Kidney glomerular epithelial cell (primary cell): ENCODE measurements around the gene USP40.
"Not testable (repeated sequence)": the region's sequence is repeated elsewhere in the genome, so short reads cannot be mapped to it uniquely, and the experiment has no call there.

Experiments used
- DNase-seq: peaks from one replicate; lab custom pipeline; 2025; lab: John Stamatoyannopoulos, UW

The USP40 gene

GRCh38 chr2:233566141-233566956, at the start of gene USP40:
Gene USP40 (minus strand): TSS chr2:233566782. CDS start chr2:233565554, 1,228 bp downstream.
- DNase-seq = peak; percentile 89

- no peak for DNase-seq
Measured at GRCh38 chr2:233611284-233611683, 44.7 kb upstream of the USP40 start.

GRCh38 chr2:233605680-233606079, 39.1 kb upstream of the USP40 start:
- DNase-seq = no peak

GRCh38 chr2:233604826-233605225, 38.2 kb upstream of the USP40 start:
- no peak for DNase-seq

GRCh38 chr2:233603520-233603919, 36.9 kb upstream of the USP40 start:
- DNase-seq = no peak

- DNase-seq = no peak
Measured at GRCh38 chr2:233602076-233602475, 35.5 kb upstream of the USP40 start.

- DNase-seq = peak; percentile 73
Measured at GRCh38 chr2:233600386-233600785, 33.8 kb upstream of the USP40 start.

- DNase-seq = no peak
Measured at GRCh38 chr2:233598952-233599351, 32.4 kb upstream of the USP40 start.

GRCh38 chr2:233597522-233597921, 30.9 kb upstream of the USP40 start:
- DNase-seq = no peak

- no peak for DNase-seq
Measured at GRCh38 chr2:233593201-233593600, 26.6 kb upstream of the USP40 start.

GRCh38 chr2:233592706-233593105, 26.1 kb upstream of the USP40 start:
- not testable (repeated sequence) for DNase-seq

GRCh38 chr2:233588400-233588799, 21.8 kb upstream of the USP40 start:
- no peak for DNase-seq

GRCh38 chr2:233584210-233584609, 17.6 kb upstream of the USP40 start:
- no peak for DNase-seq

GRCh38 chr2:233583217-233583965, 16.8 kb upstream of the USP40 start:
- DNase-seq = not testable (repeated sequence)

- not testable (repeated sequence) for DNase-seq
Measured at GRCh38 chr2:233577341-233577740, 10.8 kb upstream of the USP40 start.

- no peak for DNase-seq
Measured at GRCh38 chr2:233572468-233572867, 5.9 kb upstream of the USP40 start.

- no peak for DNase-seq
Measured at GRCh38 chr2:233571462-233571861, 4.9 kb upstream of the USP40 start.

GRCh38 chr2:233571001-233571400, 4.4 kb upstream of the USP40 start:
- DNase-seq = no peak

- no peak for DNase-seq
Measured at GRCh38 chr2:233565685-233566140, 869 bp downstream of the USP40 start.

- DNase-seq = no peak
Measured at GRCh38 chr2:233563663-233564430, 2.7 kb downstream of the USP40 start.

- DNase-seq = peak; percentile 77
Measured at GRCh38 chr2:233556881-233557736, 9.5 kb downstream of the USP40 start.
